ENCODE measurements around the gene ADAMTS2. TPM values are rescaled to one million over a fixed set of nuclear protein-coding genes. Genes with fewer than 3 reads are reported as not detected.

The ADAMTS2 gene
- total RNA-seq, 1 experiment from 2014 or later: not detected

GRCh38 chr5:179137643-179138567, 207.4 kb downstream of the ADAMTS2 start:
- intact Hi-C loops (cut with micrococcal nuclease; ENCODE audit: unreplicated experiment): no loop called here
- Mint-ChIP-seq H3K9me3 (ENCODE audit: low read depth, unreplicated experiment) (peaks cover 14% of the 10 kb centered on the region), H3K36me3 (ENCODE audit: insufficient read depth, unreplicated experiment) (peaks cover under 1% of the 10 kb centered on the region), H3K4me3 (ENCODE audit: low read depth, unreplicated experiment) (no peak overlapping the region), H3K4me1 (ENCODE audit: low read depth, unreplicated experiment) (no peaks in the 10 kb centered on the region), H3K27ac (ENCODE audit: unreplicated experiment) (no peak overlapping the region), H3K27me3 (ENCODE audit: unreplicated experiment) (no peaks in the 10 kb centered on the region)
- BruUV-seq (replicated peaks): no TSS peak
- no peak for TF ChIP-seq CTCF (IDR thresholded peaks at IDR 0.05; ENCODE audit: unreplicated experiment)
- no peak for DNase-seq
- CTCF ChIA-PET: interaction anchor here (0.6 kb wide), 1 partner anchor 406 kb away, joined by 4 read pairs; no protein-coding TSS in a partner anchor

- TF ChIP-seq CTCF (IDR thresholded peaks at IDR 0.05; ENCODE audit: unreplicated experiment): no peak
- Mint-ChIP-seq H3K4me1 (ENCODE audit: low read depth, unreplicated experiment) (no peaks in the 10 kb centered on the region), H3K27me3 (ENCODE audit: unreplicated experiment) (no peaks in the 10 kb centered on the region), H3K36me3 (ENCODE audit: insufficient read depth, unreplicated experiment) (peaks cover 5% of the 10 kb centered on the region), H3K9me3 (ENCODE audit: low read depth, unreplicated experiment) (peaks cover 10% of the 10 kb centered on the region), H3K27ac (ENCODE audit: unreplicated experiment) (no peak overlapping the region), H3K4me3 (ENCODE audit: low read depth, unreplicated experiment) (no peak overlapping the region)
- no peak for DNase-seq
- CTCF ChIA-PET: interaction anchor here (0.6 kb wide), 1 partner anchor 405 kb away, joined by 4 read pairs; no protein-coding TSS in a partner anchor
- BruUV-seq (replicated peaks): no TSS peak
- intact Hi-C loops (cut with micrococcal nuclease; ENCODE audit: unreplicated experiment): no loop called here
Measured at GRCh38 chr5:179137016-179137642, 208.1 kb downstream of the ADAMTS2 start.

- no peaks in the 10 kb centered on the region for H3K27me3 Mint-ChIP-seq (ENCODE audit: unreplicated experiment)
- H3K9me3 Mint-ChIP-seq (ENCODE audit: low read depth, unreplicated experiment): peaks cover 10% of the 10 kb centered on the region
- intact Hi-C loops (cut with micrococcal nuclease; ENCODE audit: unreplicated experiment): no loop called here
- no peak overlapping the region for H3K4me3 Mint-ChIP-seq (ENCODE audit: low read depth, unreplicated experiment)
- no TSS peak for BruUV-seq (replicated peaks)
- TF ChIP-seq CTCF (IDR thresholded peaks at IDR 0.05; ENCODE audit: unreplicated experiment): no peak
- no peak overlapping the region for H3K27ac Mint-ChIP-seq (ENCODE audit: unreplicated experiment)
- peaks cover 5% of the 10 kb centered on the region for H3K36me3 Mint-ChIP-seq (ENCODE audit: insufficient read depth, unreplicated experiment)
- H3K4me1 Mint-ChIP-seq (ENCODE audit: low read depth, unreplicated experiment): no peaks in the 10 kb centered on the region
- no peak for DNase-seq
- CTCF ChIA-PET: no interaction called here
Measured at GRCh38 chr5:179135441-179136215, 209.6 kb downstream of the ADAMTS2 start.

GRCh38 chr5:179135006-179135405, 210.3 kb downstream of the ADAMTS2 start:
- H3K4me3 Mint-ChIP-seq (ENCODE audit: low read depth, unreplicated experiment): no peak overlapping the region
- H3K27me3 Mint-ChIP-seq (ENCODE audit: unreplicated experiment): no peaks in the 10 kb centered on the region
- no peak for TF ChIP-seq CTCF (IDR thresholded peaks at IDR 0.05; ENCODE audit: unreplicated experiment)
- CTCF ChIA-PET: no interaction called here
- no peaks in the 10 kb centered on the region for H3K4me1 Mint-ChIP-seq (ENCODE audit: low read depth, unreplicated experiment)
- H3K9me3 Mint-ChIP-seq (ENCODE audit: low read depth, unreplicated experiment): peaks cover 7% of the 10 kb centered on the region
- BruUV-seq (replicated peaks): no TSS peak
- peaks cover 5% of the 10 kb centered on the region for H3K36me3 Mint-ChIP-seq (ENCODE audit: insufficient read depth, unreplicated experiment)
- no peak for DNase-seq
- H3K27ac Mint-ChIP-seq (ENCODE audit: unreplicated experiment): no peak overlapping the region
- intact Hi-C loops (cut with micrococcal nuclease; ENCODE audit: unreplicated experiment): no loop called here
